Smooth muscle cell (in vitro differentiated cells): ENCODE results near the gene PES1. TPM values are rescaled to one million over a fixed set of nuclear protein-coding genes. Genes with fewer than 3 reads are reported as not detected.

ENCODE experiments used
- DNase-seq: peaks from one replicate; lab custom pipeline; 2025; ENCODE audit not compliant: unreplicated experiment; lab: John Stamatoyannopoulos, UW
- H2AFZ ChIP-seq: fragments of 200-600 bp; sonication (generic); 2 replicates; pipeline ENCODE4 v1.6.0; 2016; ENCODE audit warnings: antibody characterized with exemption, low read depth, mild to moderate bottlenecking
- H3F3A ChIP-seq: fragments of 200-600 bp; sonication (generic); 2 replicates; pipeline ENCODE4 v1.6.0; 2017; ENCODE audit warnings: antibody characterized with exemption, low read depth
- H3K27ac ChIP-seq: fragments of 200-600 bp; sonication (generic); 2 replicates; pipeline ENCODE4 v1.5.1; 2016; ENCODE audit warnings: low read depth, mild to moderate bottlenecking
- H3K27me3 ChIP-seq: fragments of 200-600 bp; sonication (generic); 2 replicates; pipeline ENCODE4 v1.6.1; 2016; ENCODE audit warnings: low read depth, mild to moderate bottlenecking
- H3K36me3 ChIP-seq: fragments of 200-600 bp; sonication (generic); 2 replicates; pipeline ENCODE4 v1.5.1; 2016; ENCODE audit warnings: low read depth
- H3K4me1 ChIP-seq: fragments of 200-600 bp; sonication (generic); 2 replicates; pipeline ENCODE4 v1.5.1; 2016; ENCODE audit warnings: low read depth
- H3K4me2 ChIP-seq: fragments of 200-600 bp; sonication (generic); 2 replicates; pipeline ENCODE4 v1.6.0; 2016; ENCODE audit warnings: mild to moderate bottlenecking
- H3K4me3 ChIP-seq: fragments of 200-600 bp; sonication (generic); 2 replicates; pipeline ENCODE4 v1.5.1; 2016; ENCODE audit warnings: mild to moderate bottlenecking
- H3K79me2 ChIP-seq: fragments of 200-600 bp; sonication (generic); 2 replicates; pipeline ENCODE4 v1.6.0; 2016; ENCODE audit warnings: low read depth, mild to moderate bottlenecking
- H3K9ac ChIP-seq: fragments of 200-600 bp; sonication (generic); 2 replicates; pipeline ENCODE4 v1.6.0; 2016; ENCODE audit warnings: low read depth
- H3K9me3 ChIP-seq: fragments of 200-600 bp; sonication (generic); replicated peaks from 2 replicates; pipeline ENCODE4 v1.5.1; 2016; ENCODE audit warnings: low read depth
- H4K20me1 ChIP-seq: fragments of 200-600 bp; sonication (generic); 2 replicates; pipeline ENCODE4 v1.6.0; 2016; ENCODE audit warnings: low read depth
- WGBS: methylation state at CpG from one replicate; pipeline ENCODE4 v1.1.7; 2016; ENCODE audit warnings: low lambda C conversion rate; 5-methylcytosine and 5-hydroxymethylcytosine counted together
- polyA plus RNA-seq: library from polyadenylated mRNA; unstranded; fragments of >200 nt; fragmentation: Nextera tagmentation; extraction: Ambion mirVana; gene quantifications from 2 replicates; pipeline ENCODE4 v1.2.1, GENCODE V29; 2016
- total RNA-seq: library from RNA; depleted of rRNA; stranded (reverse); fragments of >200 nt; gene quantifications from 2 replicates; pipeline ENCODE4 v1.2.3, GENCODE V29; 2014
- TF ChIP-seq, protein P1 (sequence below): fragments of 200-600 bp; sonication (generic); IDR thresholded peaks from 2 replicates; pipeline ENCODE4 v1.5.1; 2017; ENCODE audit warnings: borderline replicate concordance, mild to moderate bottlenecking, antibody characterized with exemption; ENCODE audit not compliant: insufficient read depth, poor library complexity, severe bottlenecking

PES1 gene
- total and polyA plus RNA-seq, 2 experiments from 2014 or later = 35.6 to 59.4 TPM

DNA sequence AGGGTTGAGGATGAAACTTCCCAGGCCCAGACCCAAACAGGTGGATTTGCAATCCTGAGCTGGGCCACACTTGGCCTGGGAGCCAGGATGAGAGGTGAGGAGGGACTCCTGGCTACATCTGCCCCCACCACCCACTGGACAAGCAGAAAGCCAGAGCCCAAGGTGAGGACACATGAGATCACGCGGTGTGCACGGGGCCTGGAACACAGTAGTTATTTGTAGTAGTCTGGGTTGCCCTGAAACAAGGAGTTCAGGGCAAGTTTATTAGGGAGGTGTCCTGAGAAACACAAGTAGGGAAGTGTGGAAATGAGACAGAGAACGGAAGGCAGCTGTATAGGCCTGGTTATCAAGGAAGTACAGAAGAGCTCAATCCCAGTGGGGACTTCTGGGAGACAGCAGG is 44.5 kb downstream of the PES1 start:
- H3K4me1 ChIP-seq = no peaks in the 10 kb centered on the region
- WGBS = 90% methylated on average over 4 of the region's 4 CpGs
- no peaks in the 10 kb centered on the region for H4K20me1 ChIP-seq
- no peaks in the 10 kb centered on the region for H3K36me3 ChIP-seq
- no peak overlapping the region for H3K4me2 ChIP-seq
- no peaks in the 10 kb centered on the region for H3K79me2 ChIP-seq
- TF ChIP-seq, protein P1, sequence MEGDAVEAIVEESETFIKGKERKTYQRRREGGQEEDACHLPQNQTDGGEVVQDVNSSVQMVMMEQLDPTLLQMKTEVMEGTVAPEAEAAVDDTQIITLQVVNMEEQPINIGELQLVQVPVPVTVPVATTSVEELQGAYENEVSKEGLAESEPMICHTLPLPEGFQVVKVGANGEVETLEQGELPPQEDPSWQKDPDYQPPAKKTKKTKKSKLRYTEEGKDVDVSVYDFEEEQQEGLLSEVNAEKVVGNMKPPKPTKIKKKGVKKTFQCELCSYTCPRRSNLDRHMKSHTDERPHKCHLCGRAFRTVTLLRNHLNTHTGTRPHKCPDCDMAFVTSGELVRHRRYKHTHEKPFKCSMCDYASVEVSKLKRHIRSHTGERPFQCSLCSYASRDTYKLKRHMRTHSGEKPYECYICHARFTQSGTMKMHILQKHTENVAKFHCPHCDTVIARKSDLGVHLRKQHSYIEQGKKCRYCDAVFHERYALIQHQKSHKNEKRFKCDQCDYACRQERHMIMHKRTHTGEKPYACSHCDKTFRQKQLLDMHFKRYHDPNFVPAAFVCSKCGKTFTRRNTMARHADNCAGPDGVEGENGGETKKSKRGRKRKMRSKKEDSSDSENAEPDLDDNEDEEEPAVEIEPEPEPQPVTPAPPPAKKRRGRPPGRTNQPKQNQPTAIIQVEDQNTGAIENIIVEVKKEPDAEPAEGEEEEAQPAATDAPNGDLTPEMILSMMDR = no peak
- H3K4me3 ChIP-seq = no peak overlapping the region
- no peak overlapping the region for H3K27ac ChIP-seq
- no peak overlapping the region for H2AFZ ChIP-seq
- DNase-seq = no peak
- no peak overlapping the region for H3K9ac ChIP-seq
- H3K9me3 ChIP-seq = no peaks in the 10 kb centered on the region
- H3K27me3 ChIP-seq = peaks cover 20% of the 10 kb centered on the region
- no peaks in the 10 kb centered on the region for H3F3A ChIP-seq

DNA sequence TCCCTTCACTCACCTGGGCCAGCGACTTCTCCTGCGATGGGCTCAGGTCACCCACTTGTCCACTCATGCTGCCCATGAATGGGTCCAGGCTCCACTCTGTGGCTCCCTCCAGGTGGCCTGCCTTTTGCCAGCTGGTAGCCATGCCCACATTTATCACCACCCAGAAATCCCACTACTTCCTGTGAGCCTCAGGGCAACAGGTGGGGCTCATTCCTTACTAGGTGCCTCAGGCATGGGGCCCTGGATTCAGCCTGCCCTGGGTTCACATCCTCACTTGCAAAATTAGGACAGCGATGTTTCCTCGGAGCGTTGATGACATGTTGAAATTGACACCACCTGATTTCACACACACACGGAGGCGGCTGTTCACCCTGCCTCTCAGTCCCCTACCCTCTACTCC is 45.1 kb downstream of the PES1 start, which contains the start of gene SEC14L6:
TSS of gene SEC14L6 (minus strand) at position 126 of the 400 bp plus-strand sequence. CDS start at position 67, 59 bp downstream.
- Histone ChIP-seq H2AFZ (no peak within 1 kb of the TSS), H3K79me2 (no peaks in the 10 kb centered on the region)
- 93% methylated on average over 7 of the region's 7 CpGs for WGBS

DNA sequence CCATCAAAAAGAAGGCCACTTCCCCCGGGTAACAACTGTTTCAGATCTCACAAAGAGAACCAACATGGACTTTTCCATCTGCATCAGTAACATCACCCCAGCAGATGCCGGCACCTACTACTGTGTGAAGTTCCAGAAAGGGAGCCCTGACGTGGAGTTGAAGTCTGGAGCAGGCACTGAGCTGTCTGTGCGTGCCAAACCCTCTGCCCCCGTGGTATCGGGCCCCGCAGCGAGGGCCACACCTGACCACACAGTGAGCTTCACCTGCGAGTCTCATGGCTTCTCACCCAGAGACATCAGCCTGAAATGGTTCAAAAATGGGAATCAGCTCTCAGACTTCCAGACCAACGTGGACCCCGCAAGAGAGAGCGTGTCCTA is 48.9 kb downstream of the PES1 start:
- no peaks in the 10 kb centered on the region for H3K79me2 ChIP-seq
- no peak overlapping the region for H2AFZ ChIP-seq
- no peaks in the 10 kb centered on the region for H3F3A ChIP-seq
- peak overlapping the region; percentile 47 for H3K4me3 ChIP-seq
- H3K9me3 ChIP-seq = no peaks in the 10 kb centered on the region
- H3K36me3 ChIP-seq = no peaks in the 10 kb centered on the region
- no peak overlapping the region for H3K9ac ChIP-seq
- no peak for DNase-seq
- H4K20me1 ChIP-seq = no peaks in the 10 kb centered on the region
- WGBS = 88% methylated on average over 12 of the region's 12 CpGs
- peaks cover 5% of the 10 kb centered on the region for H3K4me1 ChIP-seq
- H3K27ac ChIP-seq = no peak overlapping the region
- peaks cover 31% of the 10 kb centered on the region for H3K27me3 ChIP-seq
- H3K4me2 ChIP-seq = peak overlapping the region; percentile 89
- TF ChIP-seq, protein P1 = no peak

More for the DNA sequence above, 45.1 kb downstream of the PES1 start, which contains the start of gene SEC14L6:
- Histone ChIP-seq H3F3A (no peaks in the 10 kb centered on the region), H3K4me1 (peaks cover 4% of the 10 kb centered on the region), H3K9me3 (no peaks in the 10 kb centered on the region), H3K27me3 (peaks cover 26% of the 10 kb centered on the region), H3K4me2 (no peak within 1 kb of the TSS), H4K20me1 (no peaks in the 10 kb centered on the region), H3K9ac (no peak within 1 kb of the TSS), H3K27ac (no peak within 1 kb of the TSS), H3K4me3 (no peak within 1 kb of the TSS), H3K36me3 (no peaks in the 10 kb centered on the region)
- DNase-seq = no peak
- TF ChIP-seq, protein P1 = no peak
